ENCODE results near the gene C16orf54.
"Not testable (repeated sequence)": the region's sequence is repeated elsewhere in the genome, so short reads cannot be mapped to it uniquely, and the experiment has no call there.

C16orf54 gene

DNA sequence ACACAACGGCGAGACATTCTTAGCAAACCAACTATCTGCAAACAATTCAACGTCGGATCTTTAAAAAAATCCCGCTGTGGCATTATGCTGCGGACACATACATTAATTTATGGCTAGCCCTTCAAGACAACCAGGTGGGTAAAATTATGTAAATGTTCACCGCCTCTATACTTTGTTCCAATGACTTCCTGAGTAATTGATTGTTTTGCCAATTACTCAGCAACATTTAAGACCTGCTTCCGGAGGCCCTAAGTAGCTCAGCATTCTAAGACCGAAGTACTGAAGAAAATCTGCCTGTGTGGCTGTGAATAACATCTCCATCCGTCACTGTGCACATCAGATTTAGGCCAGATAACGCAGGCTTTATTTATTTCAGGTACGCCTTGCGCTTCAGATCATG, 43.5 kb downstream of the C16orf54 start:
- DNase-seq, result no peak

DNA sequence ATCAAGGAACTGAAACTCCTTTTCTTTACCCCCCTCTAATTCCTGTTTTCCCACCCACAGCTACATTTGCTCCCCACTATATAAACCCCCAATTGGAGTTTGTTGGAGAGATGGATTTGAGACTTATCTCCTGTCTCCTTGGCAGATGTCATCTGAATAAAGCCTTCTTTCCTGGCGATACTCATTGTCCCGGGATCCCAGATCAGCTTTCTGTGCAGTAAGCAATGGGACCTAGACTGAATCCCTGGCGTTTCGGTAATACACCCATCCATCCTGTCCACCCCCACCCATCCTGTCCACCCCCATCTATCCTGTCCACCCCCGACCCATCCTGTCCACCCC, 44.6 kb downstream of the C16orf54 start:
- no peak for DNase-seq

DNA sequence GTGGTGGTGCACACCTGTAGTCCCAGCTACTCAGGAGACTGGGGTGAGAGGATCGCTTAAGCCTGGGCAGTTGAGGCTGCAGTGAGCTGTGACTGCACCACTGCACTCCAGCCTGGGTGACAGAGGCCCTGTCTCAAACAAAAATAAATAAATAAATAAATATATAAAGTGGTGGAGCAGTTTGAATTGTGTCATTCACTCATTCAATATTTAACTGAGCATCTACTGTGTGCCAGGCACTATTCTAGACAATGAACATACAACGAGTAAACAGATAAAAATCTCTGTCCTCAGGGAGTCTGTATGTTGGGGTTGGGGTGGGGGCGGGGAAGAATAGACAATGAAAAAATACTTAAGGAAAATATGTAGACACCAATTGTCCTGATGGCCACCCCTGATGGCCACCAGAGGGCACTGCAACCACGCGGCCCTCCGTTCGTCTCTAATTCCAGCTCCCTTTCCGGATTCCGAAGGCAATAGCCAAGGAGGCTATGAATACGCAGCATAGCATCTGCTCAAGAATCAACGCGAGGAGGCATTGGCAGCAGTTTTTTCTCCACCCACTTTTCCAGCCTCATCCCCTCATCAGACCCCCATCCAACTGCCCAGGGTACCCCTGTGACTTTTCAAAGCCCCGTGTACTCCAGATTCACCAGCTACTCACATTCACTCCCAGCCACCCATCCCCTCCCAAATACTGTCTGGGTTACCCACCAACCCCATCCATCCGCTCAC, 45.4 kb downstream of the C16orf54 start:
- DNase-seq, result peak; percentile 78

DNA sequence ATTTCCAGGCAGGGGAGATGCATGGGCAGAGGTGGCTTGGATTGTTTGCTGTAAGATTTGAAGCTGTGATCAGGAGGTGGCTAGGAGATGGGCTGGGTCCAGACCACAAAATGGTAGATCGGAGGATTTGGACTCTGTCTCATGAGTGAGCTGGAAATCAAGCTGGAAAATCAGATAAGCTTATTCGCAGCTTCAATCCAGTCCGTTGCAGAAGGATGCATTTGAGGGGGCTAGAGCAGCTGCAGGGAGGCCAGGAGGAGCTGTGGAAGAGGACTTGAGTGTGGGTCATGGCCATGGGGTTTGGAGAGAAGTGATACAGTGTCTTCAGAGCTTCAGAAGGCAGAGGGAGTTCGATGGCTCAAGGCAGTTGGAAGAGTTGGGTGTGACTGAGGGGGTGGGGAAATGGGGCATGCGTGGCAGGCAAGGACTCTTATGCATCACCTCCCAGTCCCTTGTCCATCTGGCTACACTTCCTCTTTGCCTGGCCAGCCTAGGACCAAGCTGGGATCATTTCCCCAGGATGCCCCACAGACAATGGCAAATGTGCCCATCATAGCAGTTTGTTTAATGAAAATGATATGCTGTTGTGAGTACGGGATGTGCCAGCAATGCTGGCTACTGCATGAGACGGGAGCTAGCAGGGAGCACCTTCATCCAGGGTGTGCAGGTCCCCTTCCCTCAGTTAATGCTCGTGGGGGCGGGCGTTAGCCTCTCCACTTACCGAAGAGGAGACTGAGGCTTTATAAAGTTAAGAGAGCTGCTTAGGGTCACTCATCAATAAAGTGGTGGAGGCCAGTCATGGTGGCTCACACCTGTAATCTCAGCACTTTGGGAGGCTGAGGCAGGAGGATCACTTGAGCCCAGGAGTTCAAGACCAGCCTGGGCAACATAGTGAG, 46.2 kb downstream of the C16orf54 start:
- DNase-seq, result no peak

DNA sequence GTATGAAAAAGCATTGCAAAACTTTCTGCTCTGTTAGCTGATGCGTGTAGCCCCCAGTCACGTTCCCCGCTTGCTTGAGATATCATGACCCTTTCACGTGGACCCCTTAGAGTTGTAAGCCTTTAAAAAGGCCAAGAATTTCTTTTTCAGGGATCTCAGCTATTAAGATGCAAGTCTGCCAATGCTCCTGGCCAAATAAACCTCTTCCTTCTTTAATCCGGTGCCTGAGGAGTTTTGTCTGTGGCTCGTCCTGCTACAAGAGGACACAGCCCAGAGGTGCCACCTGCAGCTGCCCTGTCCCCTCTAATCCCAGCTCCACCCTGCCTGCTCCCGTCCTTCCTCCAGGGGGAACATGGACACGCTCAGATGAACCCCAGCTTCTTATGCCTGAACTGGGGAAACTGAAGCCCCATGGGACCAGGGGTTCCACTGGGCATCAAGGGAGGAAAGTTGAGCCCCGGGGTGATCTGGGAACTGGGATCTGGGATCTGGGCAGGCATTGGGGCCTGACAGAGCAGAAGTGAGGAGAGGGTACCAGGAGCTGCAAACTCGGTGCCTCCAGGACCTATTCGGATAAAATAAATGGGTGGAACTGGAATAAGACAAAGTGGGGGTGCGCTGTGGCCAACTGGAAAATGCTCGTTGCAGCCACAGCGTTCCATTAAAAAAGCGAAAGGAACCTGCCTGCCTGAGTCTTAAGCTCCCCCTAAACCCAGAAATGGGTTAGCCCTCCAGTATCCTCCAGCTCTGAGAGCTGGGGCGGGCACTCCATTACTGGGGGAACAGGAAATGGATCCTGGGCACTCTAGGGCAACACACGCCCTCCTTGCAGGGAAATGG, 47.1 kb downstream of the C16orf54 start:
- no peak for DNase-seq

DNA sequence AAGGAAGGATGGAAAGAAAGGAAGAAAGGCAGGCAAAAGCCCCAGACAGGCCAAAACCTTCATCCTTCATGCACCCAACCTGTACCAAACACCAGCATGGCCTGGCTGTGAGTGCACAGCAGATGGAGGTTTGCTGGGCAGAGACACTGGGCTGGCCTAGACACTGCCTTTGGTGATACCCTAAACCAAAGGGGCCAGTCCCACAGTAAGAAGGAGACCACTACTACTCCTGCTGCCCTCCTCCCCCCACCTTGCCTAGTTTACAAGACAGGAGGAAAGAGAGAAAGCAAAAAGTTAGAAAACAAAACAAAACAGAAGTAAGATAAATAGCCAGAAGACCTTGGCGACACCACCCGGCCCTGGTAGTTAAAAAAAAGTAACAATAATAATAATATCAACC, 47.7 kb downstream of the C16orf54 start:
- no peak for DNase-seq

DNA sequence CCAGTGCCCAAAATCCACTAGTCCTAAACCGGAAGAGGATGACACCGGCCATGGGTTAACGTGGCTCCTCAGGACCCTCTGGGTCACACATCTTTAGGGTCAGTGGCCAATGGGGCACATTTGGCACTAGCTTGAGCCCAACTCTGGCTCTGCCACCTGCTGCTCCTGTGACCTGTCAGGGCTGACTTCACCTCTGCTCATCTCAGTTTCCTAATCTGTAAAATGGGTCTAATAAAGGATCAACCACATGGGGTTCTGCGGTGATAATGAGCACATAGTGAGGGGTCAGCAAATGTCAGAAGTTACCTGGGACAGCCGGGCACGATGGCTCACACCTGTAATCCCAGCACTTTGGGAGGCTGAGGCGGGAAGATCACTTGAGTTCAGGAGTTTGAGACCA, 48.4 kb downstream of the C16orf54 start:
- DNase-seq, result no peak

DNA sequence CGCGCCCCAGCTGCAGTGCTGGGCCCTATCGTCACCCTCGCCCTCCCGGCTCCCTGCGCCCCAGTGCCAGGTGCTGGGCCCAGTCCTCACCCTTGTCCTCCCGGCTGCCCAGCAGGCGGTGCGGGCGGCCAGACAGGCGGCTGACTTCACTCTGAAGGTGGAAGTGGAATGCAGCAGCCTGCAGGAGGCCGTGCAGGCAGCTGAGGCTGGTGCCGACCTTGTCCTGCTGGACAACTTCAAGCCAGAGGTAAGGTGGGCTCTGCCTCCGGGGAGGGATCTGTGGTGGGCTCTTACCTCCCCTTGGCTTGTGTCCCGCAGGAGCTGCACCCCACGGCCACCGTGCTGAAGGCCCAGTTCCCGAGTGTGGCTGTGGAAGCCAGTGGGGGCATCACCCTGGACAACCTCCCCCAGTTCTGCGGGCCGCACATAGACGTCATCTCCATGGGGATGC, 48.9 kb downstream of the C16orf54 start:
- no peak for DNase-seq

DNA sequence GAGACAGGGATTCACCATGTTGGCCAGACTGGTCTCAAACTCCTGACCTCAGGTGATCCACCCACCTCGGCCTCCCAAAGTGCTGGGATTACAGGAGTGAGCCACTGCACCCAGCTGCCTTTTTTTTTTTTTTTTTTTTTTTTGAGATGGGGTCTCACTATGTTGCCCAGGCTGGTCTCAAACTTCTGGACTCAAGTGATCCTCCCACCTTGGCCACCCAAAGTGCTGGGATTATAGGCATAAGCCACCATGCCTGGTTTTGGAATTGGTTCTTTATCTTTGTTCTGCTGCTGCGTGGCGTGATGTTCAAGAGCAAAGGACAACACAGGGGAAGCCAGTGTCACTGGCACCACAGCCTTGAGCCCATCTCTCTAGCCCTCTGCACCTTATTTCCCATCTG, 50.1 kb downstream of the C16orf54 start:
- DNase-seq, result not testable (repeated sequence)

DNA sequence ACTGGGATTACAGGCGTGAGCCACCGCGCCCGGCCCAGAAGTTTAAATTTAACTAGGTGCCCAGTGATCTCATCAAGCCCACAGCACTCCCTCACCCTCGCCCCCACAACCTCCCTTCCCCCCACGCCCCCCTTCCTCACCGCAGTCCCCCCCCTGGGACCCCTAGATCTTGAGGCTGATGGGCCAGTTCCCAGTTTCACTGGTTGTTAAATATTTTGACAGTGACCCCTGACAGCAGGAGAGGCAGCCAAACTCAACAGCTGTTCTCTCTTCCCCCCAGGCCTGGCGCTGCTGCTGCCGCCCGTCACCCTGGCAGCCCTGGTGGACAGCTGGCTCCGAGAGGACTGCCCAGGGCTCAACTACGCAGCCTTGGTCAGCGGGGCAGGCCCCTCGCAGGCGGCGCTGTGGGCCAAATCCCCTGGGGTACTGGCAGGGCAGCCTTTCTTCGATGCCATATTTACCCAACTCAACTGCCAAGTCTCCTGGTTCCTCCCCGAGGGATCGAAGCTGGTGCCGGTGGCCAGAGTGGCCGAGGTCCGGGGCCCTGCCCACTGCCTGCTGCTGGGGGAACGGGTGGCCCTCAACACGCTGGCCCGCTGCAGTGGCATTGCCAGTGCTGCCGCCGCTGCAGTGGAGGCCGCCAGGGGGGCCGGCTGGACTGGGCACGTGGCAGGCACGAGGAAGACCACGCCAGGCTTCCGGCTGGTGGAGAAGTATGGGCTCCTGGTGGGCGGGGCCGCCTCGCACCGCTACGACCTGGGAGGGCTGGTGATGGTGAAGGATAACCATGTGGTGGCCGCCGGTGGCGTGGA, 51.2 kb downstream of the C16orf54 start:
- DNase-seq, result no peak

DNA sequence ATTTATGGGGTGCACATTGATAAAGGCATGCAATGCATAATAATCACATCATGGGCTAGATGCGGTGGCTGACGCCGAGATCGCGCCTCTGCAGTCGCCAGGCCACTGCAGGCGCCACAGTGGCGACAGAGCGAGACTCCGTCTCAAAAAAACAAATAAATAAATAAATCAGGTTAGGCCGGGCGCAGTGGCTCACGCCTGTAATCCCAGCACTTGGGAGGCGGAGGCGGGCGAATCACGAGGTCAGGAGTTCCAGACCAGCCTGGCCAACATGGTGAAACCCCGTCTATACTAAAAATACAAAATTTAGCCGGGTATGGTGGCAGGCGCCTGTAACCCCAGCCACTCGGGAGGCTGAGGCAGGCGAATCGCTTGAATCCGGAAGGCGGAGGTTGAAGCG, 53.2 kb downstream of the C16orf54 start:
- DNase-seq, result not testable (repeated sequence)
